SJCRH30 (cell line): Measurements from ENCODE around the gene ANTXR2. TPM values are rescaled to one million over a fixed set of nuclear protein-coding genes. Genes with fewer than 3 reads are reported as not detected.
A peak's percentile ranks its signal among the peaks of the same experiment; 100 is the strongest.

Experiments
- DNase-seq, 2 experiments: peaks; one replicate each; pipeline ENCODE4 v3.0.0-alpha.2; 2015 to 2020
- H3K27ac ChIP-seq: fragments of 250-450 bp; sonication (Bioruptor Pico); 2 replicates; pipeline ENCODE4 v1.5.1; 2020; ENCODE audit warnings: mild to moderate bottlenecking, moderate library complexity
- H3K27me3 ChIP-seq: fragments of 250-450 bp; sonication (Bioruptor Pico); 2 replicates; pipeline ENCODE4 v1.5.1; 2020; ENCODE audit warnings: mild to moderate bottlenecking, moderate library complexity
- H3K36me3 ChIP-seq: fragments of 250-450 bp; sonication (Bioruptor Pico); 2 replicates; pipeline ENCODE4 v1.5.1; 2020; ENCODE audit warnings: mild to moderate bottlenecking, moderate library complexity
- H3K4me1 ChIP-seq: fragments of 250-450 bp; sonication (Bioruptor Pico); 2 replicates; pipeline ENCODE4 v1.5.1; 2020; ENCODE audit warnings: mild to moderate bottlenecking, moderate library complexity
- H3K4me3 ChIP-seq: fragments of 250-450 bp; sonication (Bioruptor Pico); 2 replicates; pipeline ENCODE4 v1.5.1; 2020; ENCODE audit warnings: mild to moderate bottlenecking, moderate library complexity
- H3K9me3 ChIP-seq: fragments of 250-450 bp; sonication (Bioruptor Pico); replicated peaks from 2 replicates; pipeline ENCODE4 v1.5.1; 2020; ENCODE audit warnings: mild to moderate bottlenecking, moderate library complexity
- total RNA-seq: library from RNA; depleted of rRNA; stranded (reverse); fragments of >200 nt; shearing (Covaris generic); gene quantifications from 2 replicates; pipeline ENCODE4 v1.2.3, GENCODE V29; 2014; rRNA removed

Gene ANTXR2
- total RNA-seq, 1 experiment from 2014 or later, result 34.5 TPM

DNA sequence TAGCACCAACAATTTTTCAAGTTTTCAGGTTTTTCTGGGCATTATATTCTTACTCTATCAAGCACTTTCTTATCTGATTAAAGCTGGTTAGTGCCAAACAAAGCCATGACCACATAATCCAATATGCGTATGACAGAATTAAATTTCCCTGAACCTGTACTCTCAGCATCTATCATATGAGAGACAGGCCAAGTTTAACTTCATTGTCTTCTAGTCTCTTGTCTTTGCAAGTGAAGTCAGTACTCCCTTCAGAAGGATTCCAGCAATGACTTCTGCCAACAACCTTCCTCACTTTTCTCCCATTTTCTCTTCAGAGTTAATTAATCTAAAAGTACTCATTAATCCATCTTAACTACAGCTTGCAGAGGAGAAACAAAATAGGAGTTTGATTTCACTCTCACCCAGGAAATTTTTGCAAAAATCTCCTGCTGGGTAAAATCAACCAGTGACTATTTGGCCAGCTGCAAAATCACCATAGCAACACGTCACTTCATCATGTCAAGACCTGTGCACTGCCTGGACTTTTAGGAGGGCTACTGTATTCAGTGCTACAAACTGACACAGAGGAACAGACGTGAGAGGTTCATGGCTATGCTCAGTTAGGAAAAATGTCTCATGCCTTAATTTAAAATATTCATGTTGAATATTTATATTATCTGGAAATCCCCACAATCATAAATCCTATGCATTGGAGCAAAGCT, 208.4 kb downstream of the ANTXR2 start:
- H3K4me1 ChIP-seq, result peaks cover 20% of the 10 kb centered on the region
- DNase-seq, result peak; percentile 7 to 26
- H3K27ac ChIP-seq, result no peak overlapping the region
- H3K27me3 ChIP-seq, result no peaks in the 10 kb centered on the region
- no peaks in the 10 kb centered on the region for H3K9me3 ChIP-seq
- no peak overlapping the region for H3K4me3 ChIP-seq
- no peaks in the 10 kb centered on the region for H3K36me3 ChIP-seq

DNA sequence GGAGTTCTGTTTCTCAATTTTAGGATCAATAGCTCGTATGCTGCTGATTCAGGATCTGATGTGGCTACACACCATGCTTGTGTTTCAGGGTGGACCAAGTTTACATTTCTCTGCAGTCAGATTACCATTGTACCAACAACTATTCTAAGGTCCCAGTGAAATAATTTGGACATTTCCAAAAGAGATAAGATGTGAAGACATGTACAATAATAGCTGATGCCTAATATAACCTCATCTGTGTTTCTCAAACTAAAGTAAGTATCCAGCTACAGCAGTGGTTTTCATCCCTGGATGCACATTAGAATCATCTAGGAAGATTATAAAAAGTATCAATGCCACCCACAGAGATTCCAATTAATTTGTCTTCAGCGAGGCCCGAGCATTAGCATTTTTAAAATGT, 209.7 kb downstream of the ANTXR2 start:
- Histone ChIP-seq H3K27ac (no peak overlapping the region), H3K27me3 (no peaks in the 10 kb centered on the region), H3K4me1 (peaks cover 20% of the 10 kb centered on the region), H3K9me3 (no peaks in the 10 kb centered on the region), H3K36me3 (no peaks in the 10 kb centered on the region), H3K4me3 (no peak overlapping the region)
- no peak for DNase-seq

DNA sequence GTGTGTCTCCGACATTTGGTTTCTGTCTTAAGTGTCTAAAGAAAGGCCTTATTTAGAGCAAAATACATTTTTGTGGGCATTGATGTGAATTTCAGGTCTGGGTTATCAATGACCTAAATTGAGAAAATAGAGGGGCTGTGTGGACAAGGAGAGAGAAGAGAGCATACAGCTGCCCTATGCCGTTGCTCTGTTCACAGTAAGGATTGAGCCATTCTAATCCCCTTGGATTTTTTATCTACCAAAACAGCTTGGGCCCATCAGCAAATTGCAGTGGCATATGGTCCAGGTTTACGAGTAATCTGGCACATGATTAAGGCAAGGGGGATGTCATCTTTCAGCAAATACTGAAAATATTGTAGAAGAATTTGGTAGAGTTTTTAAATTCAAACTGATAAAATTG, 210.2 kb downstream of the ANTXR2 start:
- Histone ChIP-seq H3K27ac (no peak overlapping the region), H3K4me3 (no peak overlapping the region), H3K4me1 (peaks cover 20% of the 10 kb centered on the region), H3K36me3 (no peaks in the 10 kb centered on the region), H3K9me3 (no peaks in the 10 kb centered on the region), H3K27me3 (no peaks in the 10 kb centered on the region)
- no peak for DNase-seq

DNA sequence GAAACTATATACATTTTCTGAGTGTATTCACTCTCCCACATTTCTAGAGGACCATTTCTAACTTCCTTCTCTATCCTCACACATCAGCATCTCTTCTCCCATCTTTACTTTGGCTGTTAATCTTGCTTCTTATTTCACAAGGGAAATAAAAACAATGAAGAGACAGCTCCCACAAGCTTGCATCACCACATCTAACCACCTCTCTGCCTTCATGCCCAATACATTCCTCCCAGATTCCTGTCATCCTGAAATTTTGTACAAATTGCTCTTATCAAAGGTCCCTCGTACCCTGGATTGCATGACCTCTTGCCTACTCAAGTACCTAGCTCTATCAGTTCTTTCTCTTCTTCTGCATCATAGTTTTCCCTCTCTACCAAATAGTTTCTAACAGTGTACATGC, 215.2 kb downstream of the ANTXR2 start:
- Histone ChIP-seq H3K27ac (no peak overlapping the region), H3K9me3 (no peaks in the 10 kb centered on the region), H3K4me1 (peaks cover 2% of the 10 kb centered on the region), H3K27me3 (no peaks in the 10 kb centered on the region), H3K4me3 (no peak overlapping the region), H3K36me3 (no peaks in the 10 kb centered on the region)
- DNase-seq, result no peak

DNA sequence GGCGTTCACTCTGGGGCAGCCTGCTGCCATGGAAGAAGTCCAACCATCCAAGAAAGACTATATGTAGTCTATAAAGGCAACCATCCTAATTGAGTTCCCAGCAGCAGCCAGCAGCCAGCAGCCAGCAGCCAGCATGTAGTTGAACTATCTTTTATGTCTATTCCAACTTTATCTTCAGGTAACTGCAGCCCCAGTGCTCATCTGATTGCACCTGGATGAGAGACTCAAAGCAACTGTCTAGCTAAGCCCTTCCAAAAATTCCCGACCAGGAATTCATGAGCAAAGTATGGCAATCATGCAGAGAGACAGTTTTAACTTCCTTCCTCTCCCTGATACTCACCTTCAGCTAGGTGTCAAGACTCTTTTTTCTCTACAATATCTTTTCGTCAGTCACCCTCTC, 216.8 kb downstream of the ANTXR2 start:
- H3K4me1 ChIP-seq, result peaks cover 9% of the 10 kb centered on the region

DNA sequence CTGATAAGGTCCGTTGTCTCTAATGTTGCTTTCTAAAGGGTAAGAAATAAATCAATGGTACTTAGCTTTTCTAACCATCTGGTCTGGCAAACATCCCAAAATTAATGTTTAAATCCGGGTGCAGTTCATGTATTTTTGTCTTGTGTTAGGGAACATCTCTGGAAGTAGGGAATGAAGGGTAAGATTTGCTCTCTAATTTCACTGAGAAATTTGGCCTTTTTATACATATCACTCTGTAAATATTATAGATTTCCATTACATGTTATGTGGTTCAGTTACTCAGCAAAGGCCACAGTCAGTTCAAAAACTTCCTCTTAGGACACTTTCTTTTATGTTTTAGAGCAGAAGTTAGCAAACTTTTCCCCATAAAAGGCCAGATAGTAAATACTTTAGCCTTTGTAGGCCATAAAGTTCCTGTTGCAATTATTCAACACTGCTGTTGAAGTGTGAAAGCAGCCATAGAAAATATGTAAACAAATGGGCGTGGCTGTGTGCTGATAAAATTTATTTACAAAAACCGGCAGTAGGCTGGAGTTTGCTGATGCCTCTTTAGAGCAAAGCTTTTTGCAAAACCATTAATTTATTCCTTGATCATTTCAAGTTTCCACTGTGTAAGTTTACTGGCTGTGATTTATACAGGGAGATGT, 218.1 kb downstream of the ANTXR2 start:
- Histone ChIP-seq H3K9me3 (no peaks in the 10 kb centered on the region), H3K27ac (no peak overlapping the region), H3K36me3 (no peaks in the 10 kb centered on the region), H3K4me3 (no peak overlapping the region), H3K27me3 (no peaks in the 10 kb centered on the region), H3K4me1 (peaks cover 9% of the 10 kb centered on the region)
- DNase-seq, result no peak

More for the DNA sequence above, 216.8 kb downstream of the ANTXR2 start:
- no peaks in the 10 kb centered on the region for H3K9me3 ChIP-seq
- no peaks in the 10 kb centered on the region for H3K27me3 ChIP-seq
- no peak overlapping the region for H3K27ac ChIP-seq
- DNase-seq, result no peak
- H3K4me3 ChIP-seq, result no peak overlapping the region
- H3K36me3 ChIP-seq, result no peaks in the 10 kb centered on the region

DNA sequence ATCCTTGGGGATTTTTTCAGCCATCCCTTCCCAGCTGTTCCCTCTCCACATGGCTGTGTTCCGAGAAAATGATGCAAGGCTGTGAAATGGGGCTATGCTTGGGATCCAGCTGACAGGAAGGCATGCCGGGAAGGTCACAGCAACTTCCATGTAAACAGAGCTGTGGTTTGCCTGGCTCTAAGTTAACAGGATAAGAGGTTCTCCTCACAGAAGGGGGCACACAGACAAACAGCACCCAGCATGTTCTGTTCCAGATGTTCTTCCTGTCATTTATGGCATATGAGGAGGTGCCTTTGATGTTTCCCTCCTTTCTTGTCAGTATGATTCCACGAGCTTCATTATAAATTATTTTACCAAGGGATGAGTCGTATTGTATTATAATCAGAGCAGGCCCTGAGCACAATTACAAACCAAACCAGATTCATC, 220.7 kb downstream of the ANTXR2 start:
- Histone ChIP-seq H3K36me3 (no peaks in the 10 kb centered on the region), H3K4me1 (peaks cover 9% of the 10 kb centered on the region), H3K4me3 (no peak overlapping the region), H3K27me3 (no peaks in the 10 kb centered on the region), H3K27ac (peak overlapping the region; percentile 6; the same call in 1 of the 2 replicates), H3K9me3 (no peaks in the 10 kb centered on the region)
- peak; percentile 39 to 73 for DNase-seq

DNA sequence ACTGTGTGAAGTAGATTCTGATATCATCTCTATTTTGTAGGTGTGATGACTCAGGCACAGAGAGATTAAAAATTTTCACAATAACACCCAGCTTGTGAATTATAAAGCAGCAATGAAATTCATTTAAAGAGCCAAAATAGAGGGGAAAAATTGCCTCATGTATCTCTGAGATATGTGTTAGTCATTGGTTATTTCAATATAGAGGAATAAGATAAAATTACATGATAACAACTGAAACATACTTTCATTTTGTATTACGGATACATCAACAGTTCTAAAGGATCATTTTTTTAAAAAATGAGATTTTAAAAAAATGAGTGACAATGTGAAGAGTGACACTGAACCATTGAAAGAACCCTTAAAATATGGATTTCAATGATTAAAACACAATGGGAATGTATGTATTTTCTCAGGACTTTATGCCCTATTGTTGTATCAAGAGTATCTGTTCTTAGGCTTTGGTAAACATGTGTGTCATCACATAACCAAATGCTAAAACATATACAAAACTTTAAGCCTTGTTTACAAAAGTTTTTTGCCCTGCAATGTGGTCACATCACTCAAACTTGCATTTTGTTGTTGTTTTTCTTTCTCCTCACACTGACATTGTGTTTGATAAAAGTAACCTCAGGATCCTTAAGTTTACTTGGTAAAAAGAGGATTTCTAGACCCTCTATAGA, 221.3 kb downstream of the ANTXR2 start:
- Histone ChIP-seq H3K27me3 (no peaks in the 10 kb centered on the region), H3K36me3 (no peaks in the 10 kb centered on the region), H3K4me1 (peaks cover 9% of the 10 kb centered on the region), H3K4me3 (no peak overlapping the region), H3K27ac (peak overlapping the region; percentile 6; the same call in 1 of the 2 replicates), H3K9me3 (no peaks in the 10 kb centered on the region)
- no peak for DNase-seq

Other genes with a start within 250 kb of the ANTXR2 start
- 1.5 and 2.5 TPM in 2 replicates for gene PRDM8, start 124.3 kb upstream of the ANTXR2 start, total RNA-seq
- 0.12 and 0.15 TPM in 2 replicates for gene FGF5, start 193.4 kb upstream of the ANTXR2 start, total RNA-seq